GM13976 (cell line): ENCODE results near the gene PRPF40A.
"Not testable (repeated sequence)": the region's sequence is repeated elsewhere in the genome, so short reads cannot be mapped to it uniquely, and the experiment has no call there.

Experiments
- DNase-seq: peaks from one replicate; pipeline ENCODE4 v3.0.0; 2012; ENCODE audit warnings: low spot score
- CTCF ChIP-seq: IDR thresholded peaks from 2 replicates; pipeline ENCODE4 v1.5.1; 2012; ENCODE audit warnings: borderline replicate concordance, mild to moderate bottlenecking; ENCODE audit not compliant: insufficient read depth; ENCODE audit errors: extremely low read depth, missing control alignments, control extremely low read depth
- in situ Hi-C: fragments of 300-500 bp; cut with MboI; formaldehyde crosslinking; loops from one replicate; pipeline ENCODE4 v1.12.0; 2022; ENCODE audit warnings: low sequenced_read_pairs, mixed read lengths, inconsistent platforms; ENCODE audit not compliant: unreplicated experiment

The PRPF40A gene

GRCh38 chr2:152730591-152731333 is 13.5 kb upstream of the PRPF40A start:
- no peak for DNase-seq
- in situ Hi-C loops = no loop called here
- no peak for TF ChIP-seq CTCF

- DNase-seq = no peak
- no peak for TF ChIP-seq CTCF
- in situ Hi-C loops = no loop called here
These were observed 12.6 kb upstream of the PRPF40A start for GRCh38 chr2:152729844-152730243.

GRCh38 chr2:152723918-152724317 is 6.7 kb upstream of the PRPF40A start:
- TF ChIP-seq CTCF = no peak
- in situ Hi-C loops = no loop called here
- no peak for DNase-seq

- in situ Hi-C loops, DNase-seq: not testable (repeated sequence)
These were observed 5.4 kb upstream of the PRPF40A start for GRCh38 chr2:152722639-152723038.

GRCh38 chr2:152720794-152721193 is 3.5 kb upstream of the PRPF40A start:
- no peak for DNase-seq
- in situ Hi-C loops = no loop called here

GRCh38 chr2:152718909-152719645 is 1.8 kb upstream of the PRPF40A start:
- TF ChIP-seq CTCF = no peak
- in situ Hi-C loops = no loop called here

More at GRCh38 chr2:152720794-152721193, 3.5 kb upstream of the PRPF40A start:
- TF ChIP-seq CTCF = no peak

GRCh38 chr2:152718076-152718908 is 1.0 kb upstream of the PRPF40A start, which contains the start of gene ARL6IP6:
TSS of gene ARL6IP6 (plus strand) at chr2:152718620. CDS start at chr2:152718625, 5 bp downstream.
- DNase-seq = peak; percentile 90
- no peak for TF ChIP-seq CTCF
- in situ Hi-C loops = no loop called here

More at GRCh38 chr2:152718909-152719645, 1.8 kb upstream of the PRPF40A start:
- DNase-seq = peak; percentile 19
